Measurements from ENCODE around the gene SPAG16. TPM values are rescaled to one million over a fixed set of nuclear protein-coding genes. Genes with fewer than 3 reads are reported as not detected.

The SPAG16 gene
- polyA plus RNA-seq, 2 of the 4 experiments (the other 2 are of a cell fraction): 19.1 to 27.6 TPM

DNA sequence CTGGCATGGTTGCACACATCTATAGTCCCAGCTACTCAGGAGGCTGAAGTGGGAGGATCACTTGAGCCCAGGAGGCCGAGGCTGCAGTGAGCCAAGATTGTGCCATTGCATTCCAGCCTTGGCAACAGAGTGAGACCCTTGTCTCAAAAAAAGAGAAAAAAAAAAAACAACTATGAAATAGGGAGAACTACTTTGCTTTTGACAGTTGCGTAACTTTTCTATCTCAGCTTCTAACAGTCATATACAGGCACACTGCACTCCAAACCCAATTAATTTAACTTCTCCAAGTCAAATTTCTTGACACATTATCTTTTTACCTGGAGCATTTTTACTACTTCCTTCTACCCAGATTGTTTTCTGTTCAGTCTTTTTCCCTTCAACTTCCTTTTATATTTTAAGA is 1102.5 kb downstream of the SPAG16 start:
- 48% methylated on average over 2 of the region's 2 CpGs for WGBS (ENCODE audit: missing lambda C conversion rate)
- no peak overlapping the region for H3K4me3 ChIP-seq
- H3K9me3 ChIP-seq: no peaks in the 10 kb centered on the region
- ChIA-PET POLR2A (no interaction called here), CTCF (interaction anchor here (0.6 kb wide), 1 partner anchor 226 kb away, joined by 3 read pairs; no protein-coding TSS in a partner anchor)
- no peak overlapping the region for H3K27ac ChIP-seq
- no peak overlapping the region for H3K4me2 ChIP-seq
- no peaks in the 10 kb centered on the region for H3K4me1 ChIP-seq
- ATAC-seq (no peak), FAIRE-seq (no peak), DNase-seq (ENCODE audit: low read depth in 1 of 2, low spot score in 1 of 2) (no peak)
- TF ChIP-seq EHF (CRISPR knock-in tag; IDR thresholded peaks at IDR 0.05) (no peak), MYC (IDR thresholded peaks at IDR 0.05; ENCODE audit: borderline replicate concordance, low read length) (no peak), ZSCAN20 (CRISPR knock-in tag; IDR thresholded peaks at IDR 0.05) (no peak), EHMT2 (IDR thresholded peaks at IDR 0.05; ENCODE audit: low read depth) (no peak), CEBPB (IDR thresholded peaks at IDR 0.05) (no peak), RARB (CRISPR knock-in tag; IDR thresholded peaks at IDR 0.05) (no peak), HOXA7 (CRISPR knock-in tag; IDR thresholded peaks at IDR 0.05) (no peak), ESRRA (IDR thresholded peaks at IDR 0.05; ENCODE audit: borderline replicate concordance, low read length) (no peak), NR3C1 (IDR thresholded peaks at IDR 0.05) (no peak), RFX5 (IDR thresholded peaks at IDR 0.05) (no peak), HDAC2 (IDR thresholded peaks at IDR 0.05) (no peak), SMC3 (IDR thresholded peaks at IDR 0.05) (no peak), RNF2 (IDR thresholded peaks at IDR 0.05; ENCODE audit: borderline replicate concordance, low read depth) (no peak), KDM1A (IDR thresholded peaks at IDR 0.05; ENCODE audit: low read depth) (no peak), POLR2A (IDR thresholded peaks at IDR 0.05; ENCODE audit: low read length) (no peak), HEYL (CRISPR knock-in tag; IDR thresholded peaks at IDR 0.05) (no peak), HOXB5 (CRISPR knock-in tag; IDR thresholded peaks at IDR 0.05) (no peak), POLR2AphosphoS2 (conservative IDR thresholded peaks at IDR 0.05; ENCODE audit: low read length) (no peak)
- TF ChIP-seq, protein P1, sequence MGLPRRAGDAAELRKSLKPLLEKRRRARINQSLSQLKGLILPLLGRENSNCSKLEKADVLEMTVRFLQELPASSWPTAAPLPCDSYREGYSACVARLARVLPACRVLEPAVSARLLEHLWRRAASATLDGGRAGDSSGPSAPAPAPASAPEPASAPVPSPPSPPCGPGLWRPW (IDR thresholded peaks at IDR 0.05): no peak
- TF ChIP-seq, protein P2, sequence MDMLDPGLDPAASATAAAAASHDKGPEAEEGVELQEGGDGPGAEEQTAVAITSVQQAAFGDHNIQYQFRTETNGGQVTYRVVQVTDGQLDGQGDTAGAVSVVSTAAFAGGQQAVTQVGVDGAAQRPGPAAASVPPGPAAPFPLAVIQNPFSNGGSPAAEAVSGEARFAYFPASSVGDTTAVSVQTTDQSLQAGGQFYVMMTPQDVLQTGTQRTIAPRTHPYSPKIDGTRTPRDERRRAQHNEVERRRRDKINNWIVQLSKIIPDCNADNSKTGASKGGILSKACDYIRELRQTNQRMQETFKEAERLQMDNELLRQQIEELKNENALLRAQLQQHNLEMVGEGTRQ (IDR thresholded peaks at IDR 0.05): no peak

DNA sequence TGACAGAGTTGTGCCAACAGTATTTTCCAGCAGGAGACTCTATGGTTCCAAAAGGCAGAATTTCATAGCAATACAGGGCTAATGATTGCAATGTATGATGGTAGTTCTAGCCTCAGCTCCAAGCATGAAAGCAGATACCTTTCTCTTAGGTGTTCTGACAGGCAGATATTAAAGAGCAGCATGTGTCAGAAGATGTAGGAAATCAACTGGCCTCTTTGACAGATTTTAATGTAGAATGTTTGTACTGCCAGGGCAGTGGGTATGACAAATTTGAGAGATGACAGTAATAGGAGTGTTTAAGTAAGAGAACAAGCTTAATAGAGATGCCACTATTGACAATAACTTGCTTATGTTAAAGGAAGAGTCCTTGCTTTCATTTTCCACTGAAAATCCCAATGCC is 1105.1 kb downstream of the SPAG16 start:
- POLR2A ChIA-PET: no interaction called here
- TF ChIP-seq, protein P3, sequence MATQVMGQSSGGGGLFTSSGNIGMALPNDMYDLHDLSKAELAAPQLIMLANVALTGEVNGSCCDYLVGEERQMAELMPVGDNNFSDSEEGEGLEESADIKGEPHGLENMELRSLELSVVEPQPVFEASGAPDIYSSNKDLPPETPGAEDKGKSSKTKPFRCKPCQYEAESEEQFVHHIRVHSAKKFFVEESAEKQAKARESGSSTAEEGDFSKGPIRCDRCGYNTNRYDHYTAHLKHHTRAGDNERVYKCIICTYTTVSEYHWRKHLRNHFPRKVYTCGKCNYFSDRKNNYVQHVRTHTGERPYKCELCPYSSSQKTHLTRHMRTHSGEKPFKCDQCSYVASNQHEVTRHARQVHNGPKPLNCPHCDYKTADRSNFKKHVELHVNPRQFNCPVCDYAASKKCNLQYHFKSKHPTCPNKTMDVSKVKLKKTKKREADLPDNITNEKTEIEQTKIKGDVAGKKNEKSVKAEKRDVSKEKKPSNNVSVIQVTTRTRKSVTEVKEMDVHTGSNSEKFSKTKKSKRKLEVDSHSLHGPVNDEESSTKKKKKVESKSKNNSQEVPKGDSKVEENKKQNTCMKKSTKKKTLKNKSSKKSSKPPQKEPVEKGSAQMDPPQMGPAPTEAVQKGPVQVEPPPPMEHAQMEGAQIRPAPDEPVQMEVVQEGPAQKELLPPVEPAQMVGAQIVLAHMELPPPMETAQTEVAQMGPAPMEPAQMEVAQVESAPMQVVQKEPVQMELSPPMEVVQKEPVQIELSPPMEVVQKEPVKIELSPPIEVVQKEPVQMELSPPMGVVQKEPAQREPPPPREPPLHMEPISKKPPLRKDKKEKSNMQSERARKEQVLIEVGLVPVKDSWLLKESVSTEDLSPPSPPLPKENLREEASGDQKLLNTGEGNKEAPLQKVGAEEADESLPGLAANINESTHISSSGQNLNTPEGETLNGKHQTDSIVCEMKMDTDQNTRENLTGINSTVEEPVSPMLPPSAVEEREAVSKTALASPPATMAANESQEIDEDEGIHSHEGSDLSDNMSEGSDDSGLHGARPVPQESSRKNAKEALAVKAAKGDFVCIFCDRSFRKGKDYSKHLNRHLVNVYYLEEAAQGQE (IDR thresholded peaks at IDR 0.05): no peak
- no peak for TF ChIP-seq ZFP36 (IDR thresholded peaks at IDR 0.05; ENCODE audit: borderline replicate concordance, partially characterized antibody)
- Histone ChIP-seq H3K9me3 (no peaks in the 10 kb centered on the region), H3K4me2 (no peak overlapping the region), H3K27ac (no peak overlapping the region), H3K4me3 (no peak overlapping the region), H3K4me1 (no peaks in the 10 kb centered on the region)
- ATAC-seq (no peak), FAIRE-seq (no peak), DNase-seq (ENCODE audit: low read depth in 1 of 2, low spot score in 1 of 2) (no peak)
- CTCF ChIA-PET: no interaction called here

DNA sequence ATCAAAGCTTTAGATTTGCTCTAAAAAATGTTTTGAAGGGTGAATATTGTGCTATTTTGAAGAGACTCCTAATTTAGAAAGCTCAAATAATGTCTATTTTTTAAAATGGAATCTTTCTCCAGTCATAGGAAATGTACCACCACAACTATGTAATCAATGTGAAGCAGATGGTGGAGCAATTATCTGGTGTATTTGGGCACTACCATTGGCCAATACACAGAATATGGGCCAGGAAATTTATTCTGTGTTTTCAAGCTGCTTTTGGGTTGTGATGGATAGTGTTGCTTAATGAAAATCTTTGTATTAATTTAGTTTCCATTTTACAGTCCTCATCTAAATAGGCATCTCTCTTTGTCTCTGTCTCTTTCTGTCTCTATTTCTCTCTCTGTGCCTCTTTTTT is 1109.5 kb downstream of the SPAG16 start:
- Histone ChIP-seq H3K4me3 (no peak overlapping the region), H3K9me3 (no peaks in the 10 kb centered on the region), H3K27ac (no peak overlapping the region), H3K4me1 (no peaks in the 10 kb centered on the region), H3K4me2 (no peak overlapping the region)
- DNase-seq (ENCODE audit: low read depth in 1 of 2, low spot score in 1 of 2): no peak
- ATAC-seq: no peak
- FAIRE-seq: no peak
- CTCF ChIA-PET: no interaction called here
- POLR2A ChIA-PET: no interaction called here
- TF ChIP-seq NR3C1 (IDR thresholded peaks at IDR 0.05) (no peak), TFCP2L1 (CRISPR knock-in tag; IDR thresholded peaks at IDR 0.05) (no peak), RNF2 (IDR thresholded peaks at IDR 0.05; ENCODE audit: borderline replicate concordance, low read depth) (no peak), FOSB (CRISPR knock-in tag; IDR thresholded peaks at IDR 0.05) (no peak), HEYL (CRISPR knock-in tag; IDR thresholded peaks at IDR 0.05) (no peak), KDM1A (IDR thresholded peaks at IDR 0.05; ENCODE audit: low read depth) (no peak), ESRRA (IDR thresholded peaks at IDR 0.05; ENCODE audit: borderline replicate concordance, low read length) (no peak), GATA3 (IDR thresholded peaks at IDR 0.05; ENCODE audit: borderline replicate concordance) (no peak), RCOR1 (IDR thresholded peaks at IDR 0.05; ENCODE audit: low read depth, low read length) (no peak), HOXB5 (CRISPR knock-in tag; IDR thresholded peaks at IDR 0.05) (no peak), CBX8 (IDR thresholded peaks at IDR 0.05) (no peak), ZSCAN20 (CRISPR knock-in tag; IDR thresholded peaks at IDR 0.05) (no peak), BHLHE40 (IDR thresholded peaks at IDR 0.05; ENCODE audit: low read depth, low read length) (no peak), TP53 (CRISPR knock-in tag; IDR thresholded peaks at IDR 0.05) (no peak)
- TF ChIP-seq, protein P4, sequence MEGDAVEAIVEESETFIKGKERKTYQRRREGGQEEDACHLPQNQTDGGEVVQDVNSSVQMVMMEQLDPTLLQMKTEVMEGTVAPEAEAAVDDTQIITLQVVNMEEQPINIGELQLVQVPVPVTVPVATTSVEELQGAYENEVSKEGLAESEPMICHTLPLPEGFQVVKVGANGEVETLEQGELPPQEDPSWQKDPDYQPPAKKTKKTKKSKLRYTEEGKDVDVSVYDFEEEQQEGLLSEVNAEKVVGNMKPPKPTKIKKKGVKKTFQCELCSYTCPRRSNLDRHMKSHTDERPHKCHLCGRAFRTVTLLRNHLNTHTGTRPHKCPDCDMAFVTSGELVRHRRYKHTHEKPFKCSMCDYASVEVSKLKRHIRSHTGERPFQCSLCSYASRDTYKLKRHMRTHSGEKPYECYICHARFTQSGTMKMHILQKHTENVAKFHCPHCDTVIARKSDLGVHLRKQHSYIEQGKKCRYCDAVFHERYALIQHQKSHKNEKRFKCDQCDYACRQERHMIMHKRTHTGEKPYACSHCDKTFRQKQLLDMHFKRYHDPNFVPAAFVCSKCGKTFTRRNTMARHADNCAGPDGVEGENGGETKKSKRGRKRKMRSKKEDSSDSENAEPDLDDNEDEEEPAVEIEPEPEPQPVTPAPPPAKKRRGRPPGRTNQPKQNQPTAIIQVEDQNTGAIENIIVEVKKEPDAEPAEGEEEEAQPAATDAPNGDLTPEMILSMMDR (IDR thresholded peaks at IDR 0.05): no peak
- TF ChIP-seq, protein P1 (IDR thresholded peaks at IDR 0.05): no peak
- TF ChIP-seq, protein P2 (IDR thresholded peaks at IDR 0.05): no peak

Measured in A549 (cell line).